Mesenchymal stem cell (in vitro differentiated cells and primary cell): ENCODE data around the gene PLA2G3.

Source experiments
- DNase-seq: peaks from one replicate; pipeline ENCODE4 v3.0.0-alpha.2; 2013
- H2AFZ ChIP-seq: one replicate; pipeline ENCODE4 v1.6.1; 2013; ENCODE audit warnings: low read depth, mild to moderate bottlenecking, control low read depth, inconsistent platforms, low read length, moderate library complexity
- H2AK5ac ChIP-seq: 2 replicates; pipeline ENCODE4 v1.6.1; 2013; ENCODE audit warnings: low read length, moderate library complexity, mild to moderate bottlenecking, inconsistent platforms; ENCODE audit not compliant: severe bottlenecking
- H2BK120ac ChIP-seq: one replicate; pipeline ENCODE4 v1.6.1; 2013; ENCODE audit warnings: low read depth, mild to moderate bottlenecking, inconsistent platforms, low read length, moderate library complexity
- H2BK12ac ChIP-seq, 2 experiments: one replicate each; pipeline ENCODE4 v1.6.1; 2013; ENCODE audit warnings: inconsistent platforms in 2 of 2, low read length in 2 of 2, mild to moderate bottlenecking in 2 of 2, moderate library complexity in 2 of 2, control low read depth in 1 of 2
- H2BK15ac ChIP-seq: one replicate; pipeline ENCODE4 v1.6.1; 2013; ENCODE audit warnings: mild to moderate bottlenecking, low read depth, inconsistent platforms; ENCODE audit not compliant: poor library complexity, severe bottlenecking
- H2BK5ac ChIP-seq: 2 replicates; pipeline ENCODE4 v1.6.1; 2013; ENCODE audit warnings: low read depth, mild to moderate bottlenecking, low read length, control low read depth, inconsistent platforms; ENCODE audit not compliant: poor library complexity, severe bottlenecking
- H3K14ac ChIP-seq, 2 experiments: one replicate each; pipeline ENCODE4 v1.6.1; 2013; ENCODE audit warnings: inconsistent platforms in 2 of 2, low read length in 2 of 2, control low read depth in 1 of 2, mild to moderate bottlenecking in 1 of 2, moderate library complexity in 1 of 2
- H3K18ac ChIP-seq, 2 experiments: one replicate each; pipeline ENCODE4 v1.6.1; 2013; ENCODE audit warnings: inconsistent platforms in 2 of 2, low read length in 2 of 2, control low read depth in 1 of 2, low read depth in 1 of 2, mild to moderate bottlenecking in 1 of 2
- H3K23ac ChIP-seq, 2 experiments: one replicate each; pipeline ENCODE4 v1.6.1; 2013; ENCODE audit warnings: inconsistent platforms in 2 of 2, low read length in 2 of 2, mild to moderate bottlenecking in 2 of 2, moderate library complexity in 2 of 2, control low read depth in 1 of 2
- H3K27ac ChIP-seq: 2 replicates; pipeline ENCODE4 v1.5.1; 2013; ENCODE audit warnings: mild to moderate bottlenecking, moderate library complexity, low read length, control low read depth, inconsistent platforms; ENCODE audit not compliant: poor library complexity, severe bottlenecking
- H3K27me3 ChIP-seq, 2 experiments: 2 replicates each; pipeline versions ENCODE4 v1.6.1 to v1.7.0; 2013; ENCODE audit warnings: low read length in 2 of 2, mild to moderate bottlenecking in 2 of 2, moderate library complexity in 2 of 2, control low read depth in 1 of 2, inconsistent platforms in 1 of 2; ENCODE audit not compliant: control insufficient read depth in 1 of 2, insufficient read depth in 1 of 2
- H3K36me3 ChIP-seq, 2 experiments: 2 replicates each; pipeline versions ENCODE4 v1.6.1 to v1.7.0; 2013; ENCODE audit warnings: low read length in 2 of 2, control low read depth in 1 of 2, inconsistent platforms in 1 of 2, low read depth in 1 of 2, mild to moderate bottlenecking in 1 of 2; ENCODE audit not compliant: insufficient read depth in 2 of 2, control insufficient read depth in 1 of 2
- H3K4ac ChIP-seq, 2 experiments: one replicate each; pipeline ENCODE4 v1.6.1; 2013; ENCODE audit warnings: inconsistent platforms in 2 of 2, low read length in 2 of 2, mild to moderate bottlenecking in 2 of 2, moderate library complexity in 2 of 2, control low read depth in 1 of 2, low read depth in 1 of 2
- H3K4me1 ChIP-seq: 2 replicates; pipeline ENCODE4 v1.6.1; 2013; ENCODE audit warnings: low read depth, low read length, control low read depth; ENCODE audit not compliant: control insufficient read depth, insufficient read depth
- H3K4me2 ChIP-seq: 2 replicates; pipeline ENCODE4 v1.6.1; 2013; ENCODE audit warnings: low read length, mild to moderate bottlenecking, inconsistent platforms; ENCODE audit not compliant: poor library complexity, severe bottlenecking
- H3K4me3 ChIP-seq, 2 experiments: 2 replicates each; pipeline versions ENCODE4 v1.5.1 to v1.7.0; 2013; ENCODE audit warnings: low read length in 2 of 2, mild to moderate bottlenecking in 2 of 2, control low read depth in 1 of 2, low read depth in 1 of 2; ENCODE audit not compliant: insufficient read depth in 1 of 2
- H3K79me1 ChIP-seq: replicated peaks from 2 replicates; pipeline ENCODE4 v1.6.1; 2013; ENCODE audit warnings: mild to moderate bottlenecking, control low read depth, low read length, inconsistent platforms; ENCODE audit not compliant: poor library complexity, severe bottlenecking
- H3K9ac ChIP-seq: 2 replicates; pipeline ENCODE4 v1.7.0; 2013; ENCODE audit warnings: mild to moderate bottlenecking, low read length, moderate library complexity
- H3K9me3 ChIP-seq: 2 replicates; pipeline ENCODE4 v1.7.0; 2013; ENCODE audit warnings: mild to moderate bottlenecking, low read length; ENCODE audit not compliant: control insufficient read depth
- H4K8ac ChIP-seq: one replicate; pipeline ENCODE4 v1.6.1; 2013; ENCODE audit warnings: inconsistent platforms, mild to moderate bottlenecking, low read length, moderate library complexity
- H4K91ac ChIP-seq: one replicate; pipeline ENCODE4 v1.6.1; 2013; ENCODE audit warnings: mild to moderate bottlenecking, low read length, inconsistent platforms
- WGBS: methylation state at CpG from one replicate; pipeline ENCODE4 v1.1.7; 2013; ENCODE audit warnings: mixed read lengths; 5-methylcytosine and 5-hydroxymethylcytosine counted together

Gene PLA2G3

GRCh38 chr22:31135706-31136105, 4.6 kb downstream of the PLA2G3 start:
- Histone ChIP-seq H4K8ac (no peak overlapping the region), H3K18ac (no peak overlapping the region), H3K36me3 (peaks cover 0 to 3% of the 10 kb centered on the region in 2 experiments), H2BK12ac (no peak overlapping the region), H3K4me2 (no peak overlapping the region), H3K9ac (no peak overlapping the region), H2AFZ (no peak overlapping the region), H3K4me3 (no peak overlapping the region), H2AK5ac (no peak overlapping the region), H3K23ac (no peak overlapping the region), H3K79me1 (no peaks in the 10 kb centered on the region), H3K27ac (no peak overlapping the region), H3K9me3 (no peaks in the 10 kb centered on the region), H2BK15ac (no peak overlapping the region), H4K91ac (no peak overlapping the region), H3K27me3 (peaks cover 23 to 60% of the 10 kb centered on the region in 2 experiments), H3K4me1 (peaks cover 12% of the 10 kb centered on the region), H2BK5ac (no peak overlapping the region), H3K4ac (no peak overlapping the region), H3K14ac (no peak overlapping the region), H2BK120ac (no peak overlapping the region)
- 91% methylated on average over 6 of the region's 6 CpGs for WGBS
- no peak for DNase-seq

GRCh38 chr22:31134688-31135087, 5.6 kb downstream of the PLA2G3 start:
- peaks cover 2% of the 10 kb centered on the region for H3K4me1 ChIP-seq
- H3K18ac ChIP-seq = no peak overlapping the region
- H3K27me3 ChIP-seq = peaks cover 15 to 50% of the 10 kb centered on the region in 2 experiments
- no peak overlapping the region for H3K23ac ChIP-seq
- no peak overlapping the region for H3K4me3 ChIP-seq
- no peak overlapping the region for H3K14ac ChIP-seq
- WGBS = 100% methylated on average over 1 of the region's 4 CpGs
- no peak overlapping the region for H2BK15ac ChIP-seq
- H2AFZ ChIP-seq = no peak overlapping the region
- H2AK5ac ChIP-seq = no peak overlapping the region
- no peak overlapping the region for H3K4ac ChIP-seq
- H3K9me3 ChIP-seq = no peaks in the 10 kb centered on the region
- no peak for DNase-seq
- no peak overlapping the region for H3K4me2 ChIP-seq
- no peak overlapping the region for H2BK12ac ChIP-seq
- no peak overlapping the region for H2BK120ac ChIP-seq
- peaks cover 0 to 3% of the 10 kb centered on the region in 2 experiments for H3K36me3 ChIP-seq
- no peak overlapping the region for H3K27ac ChIP-seq
- H4K91ac ChIP-seq = no peak overlapping the region
- no peak overlapping the region for H4K8ac ChIP-seq
- no peak overlapping the region for H2BK5ac ChIP-seq
- no peak overlapping the region for H3K9ac ChIP-seq
- no peaks in the 10 kb centered on the region for H3K79me1 ChIP-seq

- Histone ChIP-seq H3K27me3 (peaks cover 7 to 42% of the 10 kb centered on the region in 2 experiments), H3K9ac (no peak overlapping the region), H3K27ac (no peak overlapping the region), H2BK15ac (no peak overlapping the region), H3K4ac (no peak overlapping the region), H2AK5ac (no peak overlapping the region), H3K4me2 (no peak overlapping the region), H3K79me1 (no peaks in the 10 kb centered on the region), H3K4me3 (no peak overlapping the region), H2AFZ (no peak overlapping the region), H3K4me1 (peaks cover 2% of the 10 kb centered on the region), H4K91ac (no peak overlapping the region), H3K9me3 (no peaks in the 10 kb centered on the region), H2BK120ac (no peak overlapping the region), H2BK5ac (no peak overlapping the region), H3K36me3 (peaks cover 0 to 3% of the 10 kb centered on the region in 2 experiments), H3K14ac (no peak overlapping the region), H3K23ac (no peak overlapping the region), H4K8ac (no peak overlapping the region), H2BK12ac (no peak overlapping the region), H3K18ac (no peak overlapping the region)
- WGBS = 96% methylated on average over 19 of the region's 19 CpGs
- DNase-seq = no peak
These were observed 6.4 kb downstream of the PLA2G3 start for GRCh38 chr22:31133911-31134310.

- Histone ChIP-seq H3K79me1 (no peaks in the 10 kb centered on the region), H2AFZ (no peak overlapping the region), H2BK15ac (no peak overlapping the region), H2AK5ac (no peak overlapping the region), H2BK120ac (no peak overlapping the region), H3K4me1 (peaks cover 4% of the 10 kb centered on the region), H4K91ac (no peak overlapping the region), H3K9ac (no peak overlapping the region), H3K9me3 (no peaks in the 10 kb centered on the region), H3K18ac (no peak overlapping the region), H3K14ac (no peak overlapping the region), H3K4ac (no peak overlapping the region), H3K27ac (no peak overlapping the region), H3K4me2 (no peak overlapping the region), H3K23ac (no peak overlapping the region), H3K27me3 (peaks cover 0 to 35% of the 10 kb centered on the region in 2 experiments), H2BK12ac (no peak overlapping the region), H3K36me3 (peaks cover 0 to 6% of the 10 kb centered on the region in 2 experiments), H2BK5ac (no peak overlapping the region), H4K8ac (no peak overlapping the region), H3K4me3 (no peak overlapping the region)
- 90% methylated on average over 2 of the region's 2 CpGs for WGBS
- no peak for DNase-seq
These were observed 9.4 kb downstream of the PLA2G3 start for GRCh38 chr22:31130873-31131272.
